OCI-LY7 (cell line): Measurements from ENCODE around the gene PCDH11Y.
"Not testable (repeated sequence)": the region's sequence is repeated elsewhere in the genome, so short reads cannot be mapped to it uniquely, and the experiment has no call there.

Source experiments
- CTCF ChIP-seq: fragments of 200-600 bp; sonication (generic); conservative IDR thresholded peaks from 2 replicates; pipeline ENCODE4 v1.5.1; 2014; ENCODE audit warnings: mild to moderate bottlenecking, antibody characterized with exemption, low read length, moderate library complexity, mixed read lengths
- EZH2phosphoT487 ChIP-seq: fragments of 200-600 bp; sonication (generic); IDR thresholded peaks from 2 replicates; pipeline ENCODE4 v1.6.1; 2018; ENCODE audit warnings: low read depth, borderline replicate concordance, mild to moderate bottlenecking, mixed run types, antibody characterized with exemption, low read length, moderate library complexity, mixed read lengths

- not testable (repeated sequence) for TF ChIP-seq CTCF, EZH2phosphoT487
Measured at GRCh38 chrY:5708727-5709126, 708.6 kb downstream of the PCDH11Y start.
